Kidney glomerular epithelial cell (primary cell): ENCODE data around the gene CD52.

ENCODE experiments used
- DNase-seq: peaks from one replicate; lab custom pipeline; 2025; lab: John Stamatoyannopoulos, UW

CD52 gene

GRCh38 chr1:26357121-26357602 is 39.4 kb downstream of the CD52 start:
- DNase-seq: no peak

GRCh38 chr1:26358411-26359384 is 40.9 kb downstream of the CD52 start:
- no peak for DNase-seq

- DNase-seq: no peak
Measured at GRCh38 chr1:26359981-26360806, 42.4 kb downstream of the CD52 start.

- no peak for DNase-seq
Measured at GRCh38 chr1:26360807-26361604, 43.2 kb downstream of the CD52 start.

- DNase-seq: no peak
Measured at GRCh38 chr1:26361605-26362122, 43.9 kb downstream of the CD52 start.

GRCh38 chr1:26362331-26362730 is 44.6 kb downstream of the CD52 start:
- DNase-seq: no peak

- DNase-seq: peak; percentile 69
Measured at GRCh38 chr1:26363549-26364448, 46.0 kb downstream of the CD52 start.

- no peak for DNase-seq
Measured at GRCh38 chr1:26364956-26365355, 47.2 kb downstream of the CD52 start.

GRCh38 chr1:26367441-26367840 is 49.7 kb downstream of the CD52 start:
- DNase-seq: no peak

- DNase-seq: no peak
Measured at GRCh38 chr1:26368006-26368405, 50.2 kb downstream of the CD52 start.

- DNase-seq: no peak
Measured at GRCh38 chr1:26368486-26368885, 50.7 kb downstream of the CD52 start.
